ENCODE results near the gene DEAF1.

- TF ChIP-seq NR3C1 (CRISPR knock-in tag; conservative IDR thresholded peaks at IDR 0.05; ENCODE audit: low read depth) (no peak), OVOL2 (CRISPR knock-in tag; IDR thresholded peaks at IDR 0.05; ENCODE audit: borderline replicate concordance) (no peak), NR2C2 (CRISPR knock-in tag; IDR thresholded peaks at IDR 0.05) (no peak), CTCF (IDR thresholded peaks at IDR 0.05) (no peak), TCF7 (CRISPR knock-in tag; IDR thresholded peaks at IDR 0.05; ENCODE audit: low read depth) (no peak), MAX (CRISPR knock-in tag; IDR thresholded peaks at IDR 0.05) (no peak), ZNF263 (CRISPR knock-in tag; IDR thresholded peaks at IDR 0.05; ENCODE audit: low read depth) (no peak), TEAD1 (CRISPR knock-in tag; IDR thresholded peaks at IDR 0.05) (no peak), AFF4 (CRISPR knock-in tag; IDR thresholded peaks at IDR 0.05; ENCODE audit: borderline replicate concordance) (no peak), SP1 (CRISPR knock-in tag; conservative IDR thresholded peaks at IDR 0.05) (no peak)
Measured at GRCh38 chr11:680476-680875, 14.5 kb downstream of the DEAF1 start.

Data from WTC11 (cell line).